SH-SY5Y (cell line): Measurements from ENCODE around the gene P4HA3.

Source experiments
- GATA2 ChIP-seq: IDR thresholded peaks from 2 replicates; pipeline ENCODE4 v1.6.1; 2011; ENCODE audit warnings: mild to moderate bottlenecking, low read depth, low read length
- GATA3 ChIP-seq: IDR thresholded peaks from 2 replicates; pipeline ENCODE4 v1.6.1; 2011; ENCODE audit warnings: low read depth, mild to moderate bottlenecking, low read length, moderate library complexity

DNA sequence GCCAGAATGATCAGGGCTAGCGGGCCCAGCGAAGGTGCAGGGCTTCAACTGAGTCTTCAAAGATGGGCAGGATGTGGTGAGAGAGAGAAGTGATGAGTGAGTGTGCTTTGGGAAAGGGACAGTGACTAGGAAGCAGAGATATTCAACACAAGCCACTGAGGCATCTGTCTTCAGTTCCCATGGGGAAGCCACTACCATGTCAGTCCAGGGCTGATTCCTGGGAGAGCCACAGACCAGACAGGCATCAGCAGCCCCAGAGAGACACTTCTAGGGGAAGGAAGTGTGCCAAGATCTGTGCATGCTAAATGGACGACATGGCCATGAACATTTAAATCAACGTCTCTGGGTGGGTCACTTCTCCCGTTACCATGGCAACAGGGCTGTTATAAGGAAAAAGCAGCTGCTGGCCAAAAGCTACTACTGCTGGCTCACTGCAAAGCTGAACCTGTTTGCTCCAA, 28.5 kb downstream of the P4HA3 start:
- TF ChIP-seq GATA2 = no peak
- no peak for TF ChIP-seq GATA3
